Esophagus muscularis mucosa (tissue), 4 donors: ENCODE data around the gene VPS13D.

Experiments
- EP300 ChIP-seq: sonication (generic); formaldehyde crosslinking; IDR thresholded peaks from one replicate; pipeline ENCODE4 v1.6.1; 2017; ENCODE audit warnings: antibody characterized with exemption
- POLR2A ChIP-seq: fragments of 450-650 bp; IDR thresholded peaks from one replicate; pipeline ENCODE4 v1.6.1; 2017; ENCODE audit warnings: antibody characterized with exemption, moderate library complexity, mild to moderate bottlenecking, low read depth
- POLR2AphosphoS5 ChIP-seq, 2 donors: sonication (generic); formaldehyde crosslinking; IDR thresholded peaks; one replicate each; pipeline ENCODE4 v1.6.1; 2017; ENCODE audit warnings: antibody characterized with exemption in 2 of 2
- TF ChIP-seq, protein P1 (sequence below), 3 experiments: fragments of 200-600 bp in 2 of 3; fragments of 450-650 bp in 1 of 3; sonication (generic) in 2 of 3; IDR thresholded peaks; one replicate each; pipeline ENCODE4 v1.5.1; 2017 to 2019; ENCODE audit warnings: antibody characterized with exemption in 3 of 3, mild to moderate bottlenecking in 2 of 3, moderate library complexity in 1 of 3

DNA sequence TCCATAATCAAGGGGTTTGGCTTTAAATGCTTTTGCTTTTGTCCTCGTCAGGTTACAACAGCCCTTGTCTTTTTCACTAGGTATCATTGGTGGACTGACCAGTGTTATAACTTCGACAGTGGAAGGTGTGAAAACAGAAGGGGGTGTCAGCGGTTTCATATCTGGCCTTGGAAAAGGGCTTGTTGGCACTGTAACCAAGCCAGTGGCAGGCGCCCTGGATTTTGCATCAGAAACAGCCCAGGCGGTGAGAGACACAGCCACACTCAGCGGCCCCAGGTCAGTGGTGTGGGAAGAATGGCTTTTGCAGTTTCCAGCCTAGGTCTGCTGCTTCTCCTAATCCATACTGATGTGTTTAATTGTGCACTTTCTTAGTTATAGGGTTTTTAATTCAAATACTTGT lies 230.3 kb downstream of the VPS13D start:
- TF ChIP-seq POLR2AphosphoS5 (IDR thresholded peaks at IDR 0.05), result no peak
- TF ChIP-seq, protein P1, sequence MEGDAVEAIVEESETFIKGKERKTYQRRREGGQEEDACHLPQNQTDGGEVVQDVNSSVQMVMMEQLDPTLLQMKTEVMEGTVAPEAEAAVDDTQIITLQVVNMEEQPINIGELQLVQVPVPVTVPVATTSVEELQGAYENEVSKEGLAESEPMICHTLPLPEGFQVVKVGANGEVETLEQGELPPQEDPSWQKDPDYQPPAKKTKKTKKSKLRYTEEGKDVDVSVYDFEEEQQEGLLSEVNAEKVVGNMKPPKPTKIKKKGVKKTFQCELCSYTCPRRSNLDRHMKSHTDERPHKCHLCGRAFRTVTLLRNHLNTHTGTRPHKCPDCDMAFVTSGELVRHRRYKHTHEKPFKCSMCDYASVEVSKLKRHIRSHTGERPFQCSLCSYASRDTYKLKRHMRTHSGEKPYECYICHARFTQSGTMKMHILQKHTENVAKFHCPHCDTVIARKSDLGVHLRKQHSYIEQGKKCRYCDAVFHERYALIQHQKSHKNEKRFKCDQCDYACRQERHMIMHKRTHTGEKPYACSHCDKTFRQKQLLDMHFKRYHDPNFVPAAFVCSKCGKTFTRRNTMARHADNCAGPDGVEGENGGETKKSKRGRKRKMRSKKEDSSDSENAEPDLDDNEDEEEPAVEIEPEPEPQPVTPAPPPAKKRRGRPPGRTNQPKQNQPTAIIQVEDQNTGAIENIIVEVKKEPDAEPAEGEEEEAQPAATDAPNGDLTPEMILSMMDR (IDR thresholded peaks at IDR 0.05), result no peak
- no peak for TF ChIP-seq POLR2A
- TF ChIP-seq EP300, result no peak
